ENCODE measurements around the gene MOB3A. TPM values are rescaled to one million over a fixed set of nuclear protein-coding genes. Genes with fewer than 3 reads are reported as not detected.

MOB3A gene
- total and polyA plus RNA-seq, 9 of the 15 experiments (the other 6 are each of a cell fraction or from before 2014, with no cell fraction given) = 1.1 to 24.1 (median 6.0) TPM

- Histone ChIP-seq H4K20me1 (replicated peaks; ENCODE audit: control insufficient read depth, insufficient read depth, low read length) (no peaks in the 10 kb centered on the region), H3K4me2 (ENCODE audit: insufficient read depth, low read length) (peak overlapping the region; percentile 95; the same call in 1 of the 2 replicates), H3K9me1 (ENCODE audit: control insufficient read depth, insufficient read depth, low read length) (no peaks in the 10 kb centered on the region), H3K79me2 (ENCODE audit: control insufficient read depth, insufficient read depth, low read length) (peaks cover 9% of the 10 kb centered on the region; the same call in 2 of the 3 replicates), H3K27ac (ENCODE audit: extremely low read depth, low read depth, low read length) (no peak overlapping the region; the same call in 2 of the 3 replicates), H3K27me3 (ENCODE audit: control insufficient read depth in 2 of 2, insufficient read depth in 2 of 2, low read length in 2 of 2) (no peaks in the 10 kb centered on the region), H3K4me1 (replicated peaks in 1 of 2; ENCODE audit: control insufficient read depth in 2 of 2, insufficient read depth in 2 of 2, low read length in 2 of 2) (peaks cover 33 to 65% of the 10 kb centered on the region in 2 experiments), H2AFZ (ENCODE audit: low read depth, low read length) (no peak overlapping the region), H3K4me3 (no peak overlapping the region), H3K9ac (ENCODE audit: insufficient read depth in 1 of 2, low read depth in 2 of 2, low read length in 2 of 2) (peak overlapping the region; percentile 97 to 98; a peak in 3 of 4 replicates), H3K36me3 (ENCODE audit: control insufficient read depth, insufficient read depth, low read length) (no peaks in the 10 kb centered on the region), H3K9me3 (replicated peaks; ENCODE audit: control insufficient read depth, insufficient read depth, low read depth, low read length) (no peaks in the 10 kb centered on the region)
- BruUV-seq (replicated peaks) = no TSS peak
- FAIRE-seq = no peak
- intact Hi-C loops (cut with micrococcal nuclease) (loop anchor here (5.0 kb wide), 1 partner anchor 135 kb away; no protein-coding TSS in a partner anchor), in situ Hi-C loops (cut with MboI) (no loop called here)
- ChIA-PET POLR2A (interaction anchor here (0.6 to 6.8 kb wide), 7 partner anchors 10 to 198 kb away, joined by 3 to 72 read pairs (median 4); no protein-coding TSS in a partner anchor), CTCF (ENCODE audit: low intra/inter-chr PET ratio) (interaction anchor here (0.7 kb wide), 1 partner anchor 43 kb away, joined by 4 read pairs; no protein-coding TSS in a partner anchor)
- WGBS (ENCODE audit: insufficient coverage, low coverage, missing lambda C conversion rate) = 89% methylated on average over 9 of the region's 9 CpGs
- no peak for ATAC-seq
- DNase-seq (ENCODE audit: extremely low read depth in 1 of 4, low spot score in 3 of 4) = no peak
- TF ChIP-seq NR2C2 (CRISPR knock-in tag; IDR thresholded peaks at IDR 0.05) (no peak), NR2C2 (tag; IDR thresholded peaks at IDR 0.05) (no peak), ZFP1 (CRISPR knock-in tag; IDR thresholded peaks at IDR 0.05) (no peak), ESRRA (IDR thresholded peaks at IDR 0.05; ENCODE audit: borderline replicate concordance, low read depth) (no peak), YY1 (IDR thresholded peaks at IDR 0.05; ENCODE audit: borderline replicate concordance in 1 of 3, control insufficient read depth in 1 of 3, extremely low read depth in 1 of 3, insufficient read depth in 3 of 3, insufficient read length in 1 of 3, insufficient replicate concordance in 2 of 3, low read depth in 1 of 3, low read length in 2 of 3) (no peak), ZFP36 (IDR thresholded peaks at IDR 0.05; ENCODE audit: low read depth, low read length, partially characterized antibody) (no peak), ZBTB8A (IDR thresholded peaks at IDR 0.05; ENCODE audit: partially characterized antibody) (no peak), BRF2 (IDR thresholded peaks at IDR 0.05; ENCODE audit: borderline replicate concordance, insufficient read depth, insufficient read length) (no peak), JUN (IDR thresholded peaks at IDR 0.05; ENCODE audit: borderline replicate concordance, low read depth, low read length) (no peak), JUN (CRISPR knock-in tag; IDR thresholded peaks at IDR 0.05; ENCODE audit: borderline replicate concordance) (no peak), ZNF696 (CRISPR knock-in tag; conservative IDR thresholded peaks at IDR 0.05) (no peak), ERF (CRISPR knock-in tag; IDR thresholded peaks at IDR 0.05) (no peak), TBP (optimal IDR thresholded peaks at IDR 0.05; ENCODE audit: low read depth, low read length) (no peak), NR0B1 (IDR thresholded peaks at IDR 0.05; ENCODE audit: partially characterized antibody) (no peak), NCOR1 (IDR thresholded peaks at IDR 0.05) (no peak), ZNF165 (CRISPR knock-in tag; IDR thresholded peaks at IDR 0.05; ENCODE audit: borderline replicate concordance) (no peak)
- TF ChIP-seq, protein P1, sequence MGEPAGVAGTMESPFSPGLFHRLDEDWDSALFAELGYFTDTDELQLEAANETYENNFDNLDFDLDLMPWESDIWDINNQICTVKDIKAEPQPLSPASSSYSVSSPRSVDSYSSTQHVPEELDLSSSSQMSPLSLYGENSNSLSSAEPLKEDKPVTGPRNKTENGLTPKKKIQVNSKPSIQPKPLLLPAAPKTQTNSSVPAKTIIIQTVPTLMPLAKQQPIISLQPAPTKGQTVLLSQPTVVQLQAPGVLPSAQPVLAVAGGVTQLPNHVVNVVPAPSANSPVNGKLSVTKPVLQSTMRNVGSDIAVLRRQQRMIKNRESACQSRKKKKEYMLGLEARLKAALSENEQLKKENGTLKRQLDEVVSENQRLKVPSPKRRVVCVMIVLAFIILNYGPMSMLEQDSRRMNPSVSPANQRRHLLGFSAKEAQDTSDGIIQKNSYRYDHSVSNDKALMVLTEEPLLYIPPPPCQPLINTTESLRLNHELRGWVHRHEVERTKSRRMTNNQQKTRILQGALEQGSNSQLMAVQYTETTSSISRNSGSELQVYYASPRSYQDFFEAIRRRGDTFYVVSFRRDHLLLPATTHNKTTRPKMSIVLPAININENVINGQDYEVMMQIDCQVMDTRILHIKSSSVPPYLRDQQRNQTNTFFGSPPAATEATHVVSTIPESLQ (CRISPR knock-in tag; IDR thresholded peaks at IDR 0.05) = no peak
These were observed 33.4 kb downstream of the MOB3A start for GRCh38 chr19:2062770-2063169.

Data from K562 (cell line).